Aorta (tissue), 5 donors: Measurements from ENCODE around the gene UGT2B10. TPM values are rescaled to one million over a fixed set of nuclear protein-coding genes. Genes with fewer than 3 reads are reported as not detected.
"Not testable (repeated sequence)": the region's sequence is repeated elsewhere in the genome, so short reads cannot be mapped to it uniquely, and the experiment has no call there.

Experiments used
- ATAC-seq: fragments of 200-7000 bp; cut with Tn5 transposase; one replicate; pipeline ENCODE4 v1.9.1; 2022; ENCODE audit warnings: moderate library complexity; ENCODE audit not compliant: low FRiP score
- DNase-seq, 2 donors: peaks; one replicate each; pipeline ENCODE4 v3.0.0-alpha.2; 2020
- H3K27ac ChIP-seq, 2 donors: one replicate each; pipeline ENCODE4 v1.5.1; 2013; ENCODE audit warnings: low read length in 2 of 2, mild to moderate bottlenecking in 2 of 2, moderate library complexity in 2 of 2, control low read depth in 1 of 2, inconsistent platforms in 1 of 2, low read depth in 1 of 2
- H3K27me3 ChIP-seq, 2 donors: one replicate each; pipeline ENCODE4 v1.6.1; 2013; ENCODE audit warnings: control low read depth in 1 of 2, low read length in 1 of 2, mild to moderate bottlenecking in 1 of 2, moderate library complexity in 1 of 2; ENCODE audit not compliant: insufficient read depth in 2 of 2, control insufficient read depth in 1 of 2
- H3K36me3 ChIP-seq, 2 donors: one replicate each; pipeline ENCODE4 v1.6.1; 2013; ENCODE audit warnings: control low read depth in 1 of 2, low read length in 1 of 2, mild to moderate bottlenecking in 1 of 2; ENCODE audit not compliant: insufficient read depth in 2 of 2, control insufficient read depth in 1 of 2
- H3K4me1 ChIP-seq, 2 donors: one replicate each; pipeline ENCODE4 v1.6.1; 2013; ENCODE audit warnings: low read length in 2 of 2, control low read depth in 1 of 2, mild to moderate bottlenecking in 1 of 2, moderate library complexity in 1 of 2; ENCODE audit not compliant: insufficient read depth in 2 of 2, control insufficient read depth in 1 of 2
- H3K4me3 ChIP-seq, 2 donors: one replicate each; pipeline ENCODE4 v1.5.1; 2013; ENCODE audit warnings: low read length in 2 of 2, control low read depth in 1 of 2, mild to moderate bottlenecking in 1 of 2
- H3K9me3 ChIP-seq: one replicate; pipeline ENCODE4 v1.6.1; 2013; ENCODE audit warnings: mild to moderate bottlenecking, low read length; ENCODE audit not compliant: control insufficient read depth
- WGBS, 2 donors: extraction: QIAGEN DNeasy Blood & Tissue Kit; methylation state at CpG; one replicate each; pipeline ENCODE4 v1.1.7; 2013; 5-methylcytosine and 5-hydroxymethylcytosine counted together
- intact Hi-C, 2 donors: fragments of 100-400 bp; cut with DNase I; formaldehyde crosslinking; loops; one replicate each; pipeline versions ENCODE4 v1.14.2 to v1.15.0; 2022
- long read RNA-seq, 2 donors: library from polyadenylated mRNA; unstranded; transcript quantifications; one replicate each; pipeline ENCODE4 v2.0.0, GENCODE V29; 2020 to 2021
- polyA plus RNA-seq, 2 donors: library from polyadenylated mRNA; stranded (reverse); fragments of 200-250 nt; gene quantifications; one replicate each; pipeline ENCODE4 v1.2.3, GENCODE V29; 2013
- total RNA-seq, 2 donors: library from RNA; stranded (reverse); fragmentation: NEBNext Ultra II Directional; extraction: Animal tissue kit (Norgen Biotek cat#: 25700); gene quantifications; one replicate each; pipeline ENCODE4 v1.2.1, GENCODE V29; 2021
- donor health status: healthy with polysubstance abuse.
- donor health status: Bipolar disorder and iron deficiency.
- donor health status: DM: no; HTN: no; CAD: no.
- donor health status: DM: no; HTN: no; CAD: no.
- donor health status: DM: yes; HTN: yes; CAD: no.

Gene UGT2B10
- not detected for total RNA-seq
- not detected for polyA plus RNA-seq
- long read RNA-seq, donor 1: 0 reads
- long read RNA-seq, donor 2: 0 reads

DNA sequence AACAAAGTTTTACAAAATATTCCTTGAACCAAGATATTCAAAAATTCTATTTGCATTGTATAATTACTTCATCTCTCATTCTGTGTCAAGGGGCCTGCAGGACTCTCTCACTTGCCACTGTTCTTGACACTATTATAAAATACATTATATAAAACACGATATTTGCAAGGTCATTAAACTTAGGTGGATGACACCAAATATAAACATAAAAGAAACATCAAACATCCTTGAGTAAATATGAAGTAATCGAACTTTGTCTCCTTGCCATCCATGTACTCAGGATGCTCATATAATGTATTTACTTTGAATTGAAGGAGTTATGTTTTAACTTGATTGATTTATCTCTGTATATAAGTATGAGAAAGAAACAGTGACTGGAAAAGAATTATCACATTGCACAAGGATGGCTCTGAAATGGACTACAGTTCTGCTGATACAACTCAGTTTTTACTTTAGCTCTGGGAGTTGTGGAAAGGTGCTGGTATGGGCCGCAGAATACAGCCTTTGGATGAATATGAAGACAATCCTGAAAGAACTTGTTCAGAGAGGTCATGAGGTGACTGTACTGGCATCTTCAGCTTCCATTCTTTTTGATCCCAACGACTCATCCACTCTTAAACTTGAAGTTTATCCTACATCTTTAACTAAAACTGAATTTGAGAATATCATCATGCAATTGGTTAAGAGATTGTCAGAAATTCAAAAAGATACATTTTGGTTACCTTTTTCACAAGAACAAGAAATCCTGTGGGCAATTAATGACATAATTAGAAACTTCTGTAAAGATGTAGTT lies at the start of gene UGT2B10:
Gene UGT2B10 (plus strand): TSS at position 378 of the 793 bp plus-strand sequence. CDS start 26 bp downstream, at position 404.
- 55 to 64% methylated on average over 4 of the region's 4 CpGs for WGBS, 2 donors
- DNase-seq, H3K4me1 ChIP-seq, H3K4me3 ChIP-seq, H3K36me3 ChIP-seq, intact Hi-C loops, H3K9me3 ChIP-seq, H3K27ac ChIP-seq, ATAC-seq, H3K27me3 ChIP-seq: not testable (repeated sequence)

GRCh38 chr4:68771836-68772235 lies 44.0 kb upstream of the UGT2B10 start:
- H3K9me3 ChIP-seq, H3K27me3 ChIP-seq, H3K4me1 ChIP-seq, ATAC-seq, intact Hi-C loops, H3K4me3 ChIP-seq, DNase-seq, H3K27ac ChIP-seq, H3K36me3 ChIP-seq: not testable (repeated sequence)

DNA sequence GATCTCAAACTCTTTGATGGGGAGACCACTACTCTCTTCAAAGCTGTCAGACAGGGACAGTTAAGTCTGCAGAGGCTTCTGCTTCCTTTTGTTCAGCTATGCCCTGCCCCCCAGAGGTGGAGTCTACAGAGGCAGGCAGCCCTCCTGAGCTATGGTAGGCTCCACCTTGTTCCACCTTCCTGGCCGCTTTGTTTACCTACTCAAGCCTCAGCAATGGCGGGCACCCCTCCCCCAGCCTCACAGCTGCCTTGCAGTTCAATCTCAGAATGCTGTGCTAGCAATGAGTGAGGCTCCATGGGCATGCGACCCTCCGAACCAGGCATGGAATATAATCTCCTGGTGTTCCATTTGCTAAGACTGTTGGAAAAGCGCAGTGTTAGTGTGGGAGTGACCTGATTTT lies 42.1 kb upstream of the UGT2B10 start:
- no peaks in the 10 kb centered on the region for H3K4me1 ChIP-seq
- H3K36me3 ChIP-seq: no peaks in the 10 kb centered on the region
- ATAC-seq: no peak
- intact Hi-C loops: no loop called here
- no peak for DNase-seq
- 90 to 91% methylated on average over 5 of the region's 5 CpGs for WGBS, 2 donors
- H3K27me3 ChIP-seq: no peaks in the 10 kb centered on the region
- H3K9me3 ChIP-seq: no peaks in the 10 kb centered on the region
- no peak overlapping the region for H3K27ac ChIP-seq
- H3K4me3 ChIP-seq: no peak overlapping the region

GRCh38 chr4:68780232-68780631 lies 35.6 kb upstream of the UGT2B10 start:
- 75 to 78% methylated on average over 1 of the region's 1 CpG for WGBS, 2 donors
- no peak overlapping the region for H3K27ac ChIP-seq
- no peaks in the 10 kb centered on the region for H3K9me3 ChIP-seq
- ATAC-seq (no peak), DNase-seq (no peak)
- H3K36me3 ChIP-seq: no peaks in the 10 kb centered on the region
- H3K4me3 ChIP-seq: no peak overlapping the region
- intact Hi-C loops: no loop called here
- H3K27me3 ChIP-seq: no peaks in the 10 kb centered on the region
- no peaks in the 10 kb centered on the region for H3K4me1 ChIP-seq

DNA sequence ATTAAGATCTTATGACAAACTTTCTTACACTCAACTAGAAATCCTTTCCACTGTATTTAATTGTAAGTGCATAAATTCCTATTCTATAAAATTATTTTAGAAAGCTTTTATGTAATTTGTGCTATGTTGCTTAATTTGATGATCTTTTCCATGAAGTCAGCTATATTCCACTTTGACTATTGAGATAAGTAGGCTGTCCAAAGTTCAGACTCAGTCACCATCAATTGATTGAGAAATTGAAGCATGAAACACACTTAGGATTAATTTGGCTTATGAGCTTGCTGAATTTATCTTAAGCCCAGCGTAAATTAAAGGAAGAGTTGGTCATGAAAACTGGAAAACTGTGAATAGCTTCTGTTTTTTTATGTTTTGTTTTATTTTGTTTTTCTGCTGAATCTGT lies 18.7 kb upstream of the UGT2B10 start:
- H3K4me3 ChIP-seq: no peak overlapping the region
- intact Hi-C loops: no loop called here
- no peaks in the 10 kb centered on the region for H3K27me3 ChIP-seq
- H3K9me3 ChIP-seq: no peaks in the 10 kb centered on the region
- no peaks in the 10 kb centered on the region for H3K36me3 ChIP-seq
- no peak overlapping the region for H3K27ac ChIP-seq
- DNase-seq (no peak), ATAC-seq (no peak)
- WGBS, 2 donors: 37 to 40% methylated on average over 1 of the region's 1 CpG
- no peaks in the 10 kb centered on the region for H3K4me1 ChIP-seq

GRCh38 chr4:68797618-68798017 lies 18.2 kb upstream of the UGT2B10 start:
- WGBS, 2 donors: 20 to 25% methylated on average over 3 of the region's 3 CpGs
- ATAC-seq (no peak), DNase-seq (no peak)
- Histone ChIP-seq H3K9me3 (no peaks in the 10 kb centered on the region), H3K27ac (no peak overlapping the region), H3K4me3 (no peak overlapping the region), H3K4me1 (no peaks in the 10 kb centered on the region), H3K36me3 (no peaks in the 10 kb centered on the region), H3K27me3 (no peaks in the 10 kb centered on the region)
- intact Hi-C loops: no loop called here

DNA sequence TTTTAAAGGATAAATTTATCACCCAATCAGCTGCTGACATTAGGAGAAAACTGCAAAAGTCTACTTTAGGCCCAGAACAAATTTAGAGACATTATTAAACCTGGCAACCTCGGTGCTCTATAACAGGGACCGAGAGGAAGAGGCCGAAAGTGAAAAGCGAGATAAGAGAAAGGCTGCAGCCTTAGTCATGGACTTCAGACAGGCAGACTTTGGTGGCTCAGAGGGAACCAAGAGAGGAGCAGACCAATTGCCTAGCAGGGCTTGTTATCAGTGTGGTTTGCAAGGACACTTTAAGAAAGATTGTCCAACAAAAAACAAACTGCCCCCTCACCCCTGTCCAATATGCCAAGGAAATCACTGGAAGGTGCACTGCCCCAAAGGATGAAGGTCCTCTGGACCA lies 12.8 kb upstream of the UGT2B10 start:
- intact Hi-C loops: no loop called here
- no peaks in the 10 kb centered on the region for H3K9me3 ChIP-seq

GRCh38 chr4:68808060-68808459 lies 7.7 kb upstream of the UGT2B10 start:
- Histone ChIP-seq H3K4me1 (no peaks in the 10 kb centered on the region), H3K4me3 (no peak overlapping the region), H3K9me3 (no peaks in the 10 kb centered on the region), H3K27ac (no peak overlapping the region), H3K27me3 (no peaks in the 10 kb centered on the region), H3K36me3 (no peaks in the 10 kb centered on the region)
- intact Hi-C loops: no loop called here
- WGBS, 2 donors: 48 to 51% methylated on average over 2 of the region's 2 CpGs
- no peak for ATAC-seq
- DNase-seq: no peak

More for the DNA sequence above, 12.8 kb upstream of the UGT2B10 start:
- Histone ChIP-seq H3K27me3 (no peaks in the 10 kb centered on the region), H3K4me3 (no peak overlapping the region), H3K4me1 (no peaks in the 10 kb centered on the region), H3K27ac (no peak overlapping the region), H3K36me3 (no peaks in the 10 kb centered on the region)
- ATAC-seq (no peak), DNase-seq (no peak)
- 44 to 45% methylated on average over 4 of the region's 4 CpGs for WGBS, 2 donors

DNA sequence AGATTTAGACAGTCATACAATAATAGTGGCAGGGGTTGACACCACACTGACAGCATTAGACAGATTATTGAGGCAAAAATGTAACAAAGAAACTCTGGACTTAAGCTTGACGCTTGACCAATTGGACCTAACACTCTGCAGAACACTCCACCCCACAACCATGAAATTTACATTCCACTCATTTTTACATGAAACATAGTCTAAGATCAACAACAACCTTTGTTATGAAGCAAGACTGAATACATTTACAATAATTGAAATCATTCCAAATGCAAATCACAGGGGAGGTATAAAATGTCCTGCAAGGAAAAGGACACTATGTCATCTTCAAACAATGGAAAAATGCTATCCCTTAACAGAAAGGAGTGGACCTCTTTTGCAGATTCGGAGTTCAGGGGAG lies 4.9 kb upstream of the UGT2B10 start:
- H3K4me1 ChIP-seq: no peaks in the 10 kb centered on the region
- ATAC-seq (no peak), DNase-seq (no peak)
- no peaks in the 10 kb centered on the region for H3K27me3 ChIP-seq
- WGBS, 2 donors: 51 to 61% methylated on average over 2 of the region's 2 CpGs
- H3K4me3 ChIP-seq: no peak overlapping the region
- H3K27ac ChIP-seq: no peak overlapping the region
- intact Hi-C loops: no loop called here
- H3K36me3 ChIP-seq: no peaks in the 10 kb centered on the region
- H3K9me3 ChIP-seq: no peaks in the 10 kb centered on the region
